Colonic mucosa (tissue), 4 donors: ENCODE data around the gene CD320. TPM values are rescaled to one million over a fixed set of nuclear protein-coding genes. Genes with fewer than 3 reads are reported as not detected.
A peak's percentile ranks its signal among the peaks of the same experiment; 100 is the strongest.

Source experiments
- DNase-seq: peaks from one replicate; pipeline ENCODE4 v3.0.0-alpha.2; 2020
- H3K27ac ChIP-seq: fragments of 200-600 bp; one replicate; pipeline ENCODE4 v1.8.0; 2021
- H3K27me3 ChIP-seq: fragments of 200-600 bp; one replicate; pipeline ENCODE4 v1.8.0; 2021
- H3K36me3 ChIP-seq: fragments of 200-600 bp; one replicate; pipeline ENCODE4 v1.8.0; 2021
- H3K4me1 ChIP-seq: fragments of 200-600 bp; one replicate; pipeline ENCODE4 v1.8.0; 2021; ENCODE audit warnings: mild to moderate bottlenecking
- H3K4me3 ChIP-seq: fragments of 200-600 bp; one replicate; pipeline ENCODE4 v1.8.0; 2021
- H3K9ac ChIP-seq, 2 donors: one replicate each; pipeline ENCODE4 v1.7.0; 2013; ENCODE audit warnings: control low read depth in 2 of 2, low read depth in 2 of 2, low read length in 2 of 2
- H3K9me3 ChIP-seq: fragments of 200-600 bp; one replicate; pipeline ENCODE4 v1.8.0; 2021
- intact Hi-C: fragments of 100-400 bp; cut with DNase I; formaldehyde crosslinking; loops from one replicate; pipeline ENCODE4 v1.14.1; 2022
- total RNA-seq, 2 donors: library from RNA; stranded (reverse); fragmentation: NEBNext Ultra II Directional in 1 of 2; extraction: Animal tissue kit (Norgen Biotek cat#: 25700) in 1 of 2; gene quantifications; one replicate each; pipeline ENCODE4 v1.2.1, GENCODE V29; 2021
- TF ChIP-seq, protein P1 (sequence below): fragments of 200-600 bp; IDR thresholded peaks from one replicate; pipeline ENCODE4 v1.8.0; 2022; ENCODE audit warnings: antibody characterized with exemption, mild to moderate bottlenecking
- donor health status: healthy.
- donor health status: DM: no; HTN: no; CAD: no.
- donor health status: DM: no; HTN: no; CAD: no.

Gene CD320
- total RNA-seq, 2 donors from 2014 or later, result 34.1 to 154 TPM

- H3K9ac ChIP-seq, result peak overlapping the region in 1 of 2 donors; percentile 1
- peaks cover 6% of the 10 kb centered on the region for H3K4me1 ChIP-seq
- no peaks in the 10 kb centered on the region for H3K27me3 ChIP-seq
- peak; percentile 75 for DNase-seq
- H3K9me3 ChIP-seq, result no peaks in the 10 kb centered on the region
- intact Hi-C loops, result no loop called here
- no peak overlapping the region for H3K4me3 ChIP-seq
- no peak overlapping the region for H3K27ac ChIP-seq
- H3K36me3 ChIP-seq, result peaks cover 7% of the 10 kb centered on the region
- TF ChIP-seq, protein P1, sequence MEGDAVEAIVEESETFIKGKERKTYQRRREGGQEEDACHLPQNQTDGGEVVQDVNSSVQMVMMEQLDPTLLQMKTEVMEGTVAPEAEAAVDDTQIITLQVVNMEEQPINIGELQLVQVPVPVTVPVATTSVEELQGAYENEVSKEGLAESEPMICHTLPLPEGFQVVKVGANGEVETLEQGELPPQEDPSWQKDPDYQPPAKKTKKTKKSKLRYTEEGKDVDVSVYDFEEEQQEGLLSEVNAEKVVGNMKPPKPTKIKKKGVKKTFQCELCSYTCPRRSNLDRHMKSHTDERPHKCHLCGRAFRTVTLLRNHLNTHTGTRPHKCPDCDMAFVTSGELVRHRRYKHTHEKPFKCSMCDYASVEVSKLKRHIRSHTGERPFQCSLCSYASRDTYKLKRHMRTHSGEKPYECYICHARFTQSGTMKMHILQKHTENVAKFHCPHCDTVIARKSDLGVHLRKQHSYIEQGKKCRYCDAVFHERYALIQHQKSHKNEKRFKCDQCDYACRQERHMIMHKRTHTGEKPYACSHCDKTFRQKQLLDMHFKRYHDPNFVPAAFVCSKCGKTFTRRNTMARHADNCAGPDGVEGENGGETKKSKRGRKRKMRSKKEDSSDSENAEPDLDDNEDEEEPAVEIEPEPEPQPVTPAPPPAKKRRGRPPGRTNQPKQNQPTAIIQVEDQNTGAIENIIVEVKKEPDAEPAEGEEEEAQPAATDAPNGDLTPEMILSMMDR, result no peak
Measured at GRCh38 chr19:8311461-8312260, 3.5 kb upstream of the CD320 start.

DNA sequence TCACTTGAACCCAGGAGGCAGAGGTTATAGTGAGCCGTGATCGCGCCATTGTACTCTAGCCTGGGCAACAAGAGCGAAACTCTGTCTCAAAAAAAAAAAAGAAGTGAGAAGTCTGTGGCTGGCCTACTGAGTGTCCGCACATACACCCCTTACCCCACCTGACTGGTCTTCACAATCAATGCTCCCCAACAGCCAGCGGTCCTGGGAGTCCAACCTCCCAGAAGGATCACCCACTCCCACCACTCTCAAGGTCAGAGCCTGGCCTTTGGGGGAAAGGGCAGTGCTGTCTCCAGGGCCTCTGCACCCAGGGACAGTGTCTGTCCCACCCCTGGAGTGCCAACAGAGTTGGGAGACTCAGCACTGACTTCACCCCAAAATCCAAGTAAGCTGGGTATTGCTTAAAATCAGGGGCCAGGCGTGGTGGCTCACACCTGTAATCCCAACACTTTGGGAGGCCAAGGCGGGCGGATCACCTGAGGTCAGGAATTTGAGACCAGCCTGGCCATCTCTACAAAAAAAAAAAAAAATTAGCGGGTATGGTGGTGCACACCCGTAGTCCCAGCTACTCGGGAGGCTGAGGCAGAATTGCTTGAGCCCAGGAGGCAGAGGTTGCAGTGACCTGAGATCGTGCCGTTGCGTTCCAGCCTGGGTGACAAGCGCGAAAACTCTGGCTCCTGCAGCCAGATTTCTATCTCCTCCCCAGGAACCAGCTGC, 2.3 kb upstream of the CD320 start:
- Histone ChIP-seq H3K27ac (no peak overlapping the region), H3K9ac (no peak overlapping the region), H3K36me3 (peaks cover 7% of the 10 kb centered on the region), H3K9me3 (no peaks in the 10 kb centered on the region), H3K27me3 (no peaks in the 10 kb centered on the region), H3K4me3 (no peak overlapping the region), H3K4me1 (peaks cover 6% of the 10 kb centered on the region)
- TF ChIP-seq, protein P1, result no peak
- intact Hi-C loops, result no loop called here
- DNase-seq, result peak; percentile 16

GRCh38 chr19:8308891-8309291, 733 bp upstream of the CD320 start:
- Histone ChIP-seq H3K36me3 (peaks cover 4% of the 10 kb centered on the region), H3K4me3 (peak overlapping the region; percentile 58), H3K9me3 (no peaks in the 10 kb centered on the region), H3K4me1 (peaks cover 6% of the 10 kb centered on the region), H3K27me3 (no peaks in the 10 kb centered on the region), H3K27ac (peak overlapping the region; percentile 12), H3K9ac (no peak overlapping the region)
- DNase-seq, result peak; percentile 23
- TF ChIP-seq, protein P1, result no peak
- intact Hi-C loops, result no loop called here

GRCh38 chr19:8307400-8307964, 676 bp downstream of the CD320 start:
- peak; percentile 45 for DNase-seq
- Histone ChIP-seq H3K9ac (peak overlapping the region; percentile 77), H3K4me3 (peak overlapping the region; percentile 58), H3K27ac (peak overlapping the region; percentile 22), H3K9me3 (no peaks in the 10 kb centered on the region), H3K36me3 (no peaks in the 10 kb centered on the region), H3K27me3 (no peaks in the 10 kb centered on the region), H3K4me1 (peaks cover 6% of the 10 kb centered on the region)
- intact Hi-C loops, result no loop called here
- TF ChIP-seq, protein P1, result no peak

DNA sequence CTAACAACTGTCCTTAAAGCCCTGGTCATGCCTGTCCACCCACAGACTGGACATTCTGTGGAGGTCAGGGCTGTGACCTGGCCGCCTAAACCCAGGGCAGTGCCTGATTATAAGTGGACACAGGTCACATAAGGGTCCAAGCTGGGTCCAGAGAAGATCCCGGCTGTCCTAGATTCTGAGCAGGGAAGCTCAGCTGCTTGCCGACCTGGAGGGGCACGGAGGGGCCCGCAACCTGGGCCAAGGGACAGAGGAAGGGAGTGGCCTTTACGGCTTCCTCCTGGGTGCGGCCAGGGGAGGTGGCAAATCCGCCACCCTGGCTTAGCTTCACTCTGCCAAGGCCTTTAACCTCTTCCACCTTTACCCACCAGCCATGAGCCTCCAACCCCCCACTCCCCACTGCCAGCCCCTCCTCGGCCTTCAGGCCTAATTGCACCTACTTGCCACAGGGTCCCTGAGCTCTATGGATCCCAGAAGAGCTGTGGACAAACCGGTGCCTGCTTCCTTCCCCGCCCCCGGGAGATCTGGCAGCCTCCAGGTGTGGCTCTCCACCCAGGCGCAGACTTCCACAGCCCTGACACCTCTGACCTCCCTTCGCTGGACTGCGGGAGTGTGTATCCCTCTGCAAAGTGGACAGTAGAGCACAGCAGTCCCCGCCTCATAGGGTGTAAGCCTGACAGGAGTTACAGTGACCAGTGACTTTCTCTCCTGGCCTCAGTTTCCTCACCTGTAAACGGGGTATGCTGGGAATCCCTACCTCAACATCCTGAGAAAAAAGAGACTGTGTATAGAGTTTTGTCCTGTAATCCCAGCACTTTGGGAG, 1.7 kb downstream of the CD320 start:
- Histone ChIP-seq H3K36me3 (no peaks in the 10 kb centered on the region), H3K27me3 (no peaks in the 10 kb centered on the region), H3K27ac (peak overlapping the region; percentile 22), H3K4me1 (peaks cover 6% of the 10 kb centered on the region), H3K9me3 (no peaks in the 10 kb centered on the region), H3K9ac (peak overlapping the region; percentile 50 to 76), H3K4me3 (peak overlapping the region; percentile 58)
- TF ChIP-seq, protein P1, result no peak
- DNase-seq, result peak; percentile 55
- intact Hi-C loops, result no loop called here
